EH (cell line): ENCODE results near the gene C14orf119.

ENCODE experiments used
- DNase-seq: peaks from one replicate; pipeline ENCODE4 v3.0.0-alpha.2; 2015; ENCODE audit warnings: low read depth

The C14orf119 gene

DNA sequence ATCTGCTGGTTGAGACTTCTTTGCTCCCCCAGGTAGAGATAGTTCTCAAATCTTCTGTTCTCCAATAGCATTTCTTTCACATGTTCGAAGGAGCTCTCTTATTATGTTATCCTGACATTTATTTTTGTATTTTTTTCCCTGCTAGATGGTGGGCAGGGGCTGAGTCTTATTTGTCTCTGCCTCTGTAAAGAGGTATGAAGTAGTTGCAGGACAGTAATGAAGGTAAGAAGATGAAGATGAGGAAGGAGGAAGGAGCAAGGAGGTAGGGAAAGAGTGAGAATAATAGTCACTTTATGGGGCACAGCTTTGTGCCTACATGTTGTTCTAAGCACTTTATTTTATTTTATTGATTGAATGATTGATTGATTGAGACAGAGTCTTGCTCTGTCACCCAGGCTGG lies 14.5 kb downstream of the C14orf119 start:
- DNase-seq, result no peak

DNA sequence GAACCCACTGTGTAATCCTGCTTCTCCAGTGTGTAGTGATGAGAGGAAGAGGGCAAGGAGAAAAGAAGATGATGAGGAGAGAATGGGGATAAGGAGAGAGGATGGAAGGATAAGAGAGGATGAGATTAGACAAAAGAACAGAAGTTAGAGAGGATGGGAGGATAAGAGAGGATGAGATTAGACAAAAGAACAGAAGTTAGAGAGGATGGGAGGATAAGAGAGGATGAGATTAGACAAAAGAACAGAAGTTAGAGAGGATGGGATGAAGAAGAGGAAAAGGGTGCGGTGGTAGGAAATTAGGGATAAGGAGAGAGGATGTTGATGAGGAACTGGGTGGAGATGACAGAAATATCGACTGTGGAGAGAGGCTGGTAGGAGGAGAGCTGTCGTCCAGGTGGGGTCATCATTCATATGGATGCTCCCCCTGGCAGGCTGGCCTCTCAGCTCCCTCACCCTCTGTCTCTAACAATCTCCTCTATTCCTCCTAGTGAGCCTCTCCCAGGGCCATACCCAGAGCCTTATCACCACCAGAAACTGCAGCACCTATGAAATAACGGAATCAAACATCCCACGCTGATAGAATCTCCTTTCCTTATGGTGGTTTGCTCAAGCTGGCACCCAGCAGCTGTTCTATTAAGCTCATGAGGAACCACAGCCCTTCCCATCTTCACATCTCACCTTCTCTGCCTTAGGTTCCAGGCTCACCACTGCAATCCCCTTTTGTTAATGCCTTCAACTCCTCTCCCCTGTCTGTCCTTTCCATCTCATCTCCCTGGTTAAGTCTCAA lies 15.5 kb downstream of the C14orf119 start:
- no peak for DNase-seq

DNA sequence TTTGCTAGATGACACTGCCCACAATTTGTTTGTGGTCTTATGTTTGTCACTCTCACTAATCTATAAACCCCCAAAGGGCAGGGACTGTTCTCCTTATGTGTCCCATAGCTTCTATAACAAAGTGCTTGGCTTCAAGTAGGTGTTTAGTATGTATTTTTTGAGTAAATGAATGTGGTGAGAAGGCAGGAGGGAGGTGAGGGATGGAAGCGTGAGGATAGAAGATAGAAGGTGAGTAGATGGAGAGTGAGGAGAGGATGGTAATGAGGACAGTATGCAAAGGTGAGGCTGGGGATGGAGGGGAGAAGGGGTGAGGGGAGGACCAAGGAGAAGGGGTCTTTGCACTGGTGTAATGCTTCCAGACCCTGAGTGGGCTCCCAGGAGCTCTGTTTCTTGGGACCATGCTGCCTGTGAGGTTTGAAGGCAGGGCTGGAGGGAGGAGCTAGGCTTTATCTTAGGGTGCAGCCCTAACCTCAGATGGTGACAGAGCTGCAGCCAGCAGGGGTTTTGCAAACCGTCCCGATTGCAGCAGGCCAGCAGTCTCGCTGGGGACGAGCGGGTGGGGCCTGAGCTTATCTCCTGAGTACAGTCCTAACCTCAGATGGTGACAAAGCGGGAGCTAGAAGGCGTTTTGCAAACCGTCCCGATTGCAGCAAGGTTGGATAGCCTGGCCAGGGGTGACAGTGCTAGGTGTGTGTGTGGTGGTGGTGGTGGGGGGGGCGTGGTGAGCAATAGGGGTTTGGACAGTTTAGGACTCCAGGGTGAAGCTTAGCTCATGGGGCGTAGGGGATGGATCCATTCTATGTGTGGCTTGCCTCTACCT lies 17.3 kb downstream of the C14orf119 start:
- DNase-seq, result no peak

DNA sequence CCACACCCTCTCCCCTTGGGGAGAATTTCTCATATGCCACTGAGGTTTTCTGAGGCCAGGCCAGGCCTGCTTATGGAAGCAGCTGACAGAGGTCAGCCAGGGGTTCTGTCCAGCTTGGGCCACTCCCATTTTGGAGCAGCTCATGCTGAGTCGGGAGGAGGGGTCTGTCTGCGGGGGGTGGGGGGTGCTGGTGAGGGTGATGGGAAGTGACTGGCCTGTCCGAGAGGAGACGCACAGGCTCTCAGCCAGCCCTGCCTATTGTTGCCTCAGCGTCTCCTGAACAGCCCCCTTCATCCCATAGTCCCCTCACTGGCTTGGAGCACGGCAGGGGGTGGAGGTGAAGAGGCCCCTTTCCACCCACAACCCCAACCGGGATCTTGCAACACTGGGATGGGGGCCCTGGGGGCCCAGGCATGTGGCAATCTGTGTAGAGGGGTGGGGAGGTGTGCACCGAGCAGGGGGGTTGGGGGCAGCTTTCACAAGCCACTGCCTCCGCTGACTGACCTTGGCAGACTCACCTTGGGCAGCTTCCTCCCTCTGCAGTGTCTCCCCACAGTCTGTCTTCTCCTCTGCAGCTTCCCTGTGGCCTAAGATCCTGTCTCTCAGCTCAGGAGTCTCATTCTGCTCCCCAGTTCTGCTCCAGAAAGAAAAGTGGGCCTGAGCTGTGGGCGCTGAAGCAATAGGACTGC lies 18.3 kb downstream of the C14orf119 start:
- DNase-seq, result peak; percentile 44

DNA sequence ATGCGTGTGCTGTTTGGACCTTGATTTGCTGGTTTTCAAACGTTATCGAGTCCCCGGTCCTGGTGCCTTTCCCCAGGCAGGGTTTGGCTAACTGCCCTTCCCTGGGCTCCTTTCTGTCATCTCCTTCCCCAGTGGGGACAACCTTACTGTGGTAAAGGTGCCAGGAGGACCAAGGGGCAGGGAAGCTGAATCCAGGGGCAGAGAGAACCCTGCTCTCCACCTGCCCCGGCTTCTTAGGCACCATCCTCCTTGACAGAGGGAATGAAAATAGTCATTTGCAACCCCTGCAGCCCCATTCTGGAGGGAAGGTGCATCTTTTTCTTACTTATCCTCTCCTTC lies 18.8 kb downstream of the C14orf119 start:
- DNase-seq, result no peak

DNA sequence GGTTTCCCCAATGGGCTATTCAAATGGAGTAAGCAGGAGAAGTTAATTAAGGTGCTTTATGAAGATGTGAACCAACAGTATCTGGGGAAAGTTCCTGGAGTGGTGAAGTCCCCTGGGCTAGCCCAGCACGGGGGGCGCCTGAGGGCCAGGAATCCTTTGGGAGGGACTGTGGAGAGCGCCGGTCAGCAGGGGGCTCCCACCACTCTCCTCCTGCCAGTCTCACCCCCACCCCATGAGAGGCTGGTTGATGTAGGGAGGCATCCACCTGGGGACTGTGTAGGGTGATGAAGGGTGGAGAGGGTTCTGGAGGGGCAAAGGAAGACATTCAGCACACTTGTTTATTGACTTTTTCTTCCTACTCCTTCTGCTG lies 19.3 kb downstream of the C14orf119 start:
- DNase-seq, result no peak

DNA sequence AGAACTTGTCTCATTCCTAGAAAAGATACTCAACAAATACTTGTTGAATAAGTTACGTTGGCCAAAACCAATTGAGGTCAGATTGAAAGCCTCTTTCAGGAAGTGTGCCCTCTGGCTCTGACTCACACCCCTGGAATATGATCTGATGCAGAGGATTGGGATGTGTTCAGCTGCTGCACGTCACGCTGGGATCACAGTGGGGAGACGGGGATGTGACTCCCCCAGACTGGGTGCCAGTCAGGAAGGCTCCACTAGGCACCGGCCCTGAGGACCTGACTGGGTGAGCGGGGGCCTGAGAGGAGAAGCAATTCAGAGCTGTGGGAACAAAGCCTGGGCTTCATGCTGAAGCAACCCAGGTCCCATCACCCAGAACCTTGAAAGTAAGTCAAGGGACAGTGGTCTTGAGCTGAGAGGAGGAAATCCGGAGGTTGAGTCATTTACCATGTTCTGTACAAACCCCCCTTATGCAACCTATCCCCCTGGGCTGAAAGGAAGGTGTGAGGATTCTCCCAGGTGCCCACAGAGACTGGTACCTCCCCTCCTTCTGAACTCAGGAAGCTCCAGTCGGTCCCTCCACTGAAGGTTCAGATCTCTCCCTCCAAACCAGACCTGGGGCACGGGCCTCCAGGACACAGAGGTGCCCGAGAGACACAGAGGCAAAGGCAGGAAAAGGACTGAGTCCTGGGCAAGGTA lies 19.9 kb downstream of the C14orf119 start:
- peak; percentile 99 for DNase-seq

DNA sequence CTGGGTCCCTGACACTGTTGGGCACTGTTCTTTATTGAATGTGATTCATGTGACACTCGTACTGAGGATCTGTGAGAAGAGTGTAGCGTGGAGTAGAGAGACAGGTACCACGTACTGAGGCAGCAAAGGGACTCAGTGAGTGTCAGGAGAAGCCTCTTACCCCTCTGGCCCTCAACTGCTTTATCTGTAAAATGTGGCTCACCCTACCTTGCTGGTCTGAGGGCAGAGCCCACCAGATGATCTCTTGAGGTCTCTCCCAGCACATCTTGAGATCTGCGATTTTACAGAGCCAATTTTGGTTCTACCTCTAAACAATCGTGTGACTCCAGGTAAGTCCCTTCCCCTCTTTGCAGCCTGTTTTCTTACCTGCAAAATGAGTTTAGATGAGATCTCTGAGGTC lies 20.6 kb downstream of the C14orf119 start:
- DNase-seq, result no peak

DNA sequence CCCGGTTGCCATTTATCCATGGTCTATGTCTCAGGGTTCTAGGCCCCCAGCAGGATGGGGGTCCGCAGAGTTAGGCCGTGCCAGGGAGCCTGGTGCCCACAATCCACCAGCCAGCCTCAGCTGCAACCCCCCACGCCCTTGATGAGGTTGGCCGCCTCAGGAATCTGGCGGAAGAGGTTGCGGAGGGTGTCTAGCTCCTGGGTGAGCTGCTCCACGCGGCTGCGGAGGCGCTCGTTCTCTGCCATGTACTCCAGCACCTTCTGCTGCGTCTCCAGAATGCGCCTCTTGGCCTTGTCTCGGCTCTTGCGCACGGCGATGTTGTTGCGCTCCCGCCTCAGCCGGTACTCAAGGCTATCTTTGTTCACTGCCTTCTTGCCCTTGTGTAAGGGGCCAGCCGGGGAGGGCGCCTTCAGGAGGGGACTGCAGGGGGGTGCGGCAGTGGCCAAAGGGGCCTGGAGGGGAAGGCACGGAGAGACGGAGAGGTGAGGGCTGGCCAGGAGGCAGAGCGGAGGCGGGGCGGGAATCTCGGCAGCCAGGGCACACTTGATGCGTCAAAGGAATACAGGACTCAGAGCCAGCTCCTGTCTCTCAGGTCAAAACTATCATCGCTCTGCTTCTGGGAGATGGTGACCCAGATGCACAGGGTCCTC lies 22.2 kb downstream of the C14orf119 start:
- no peak for DNase-seq

DNA sequence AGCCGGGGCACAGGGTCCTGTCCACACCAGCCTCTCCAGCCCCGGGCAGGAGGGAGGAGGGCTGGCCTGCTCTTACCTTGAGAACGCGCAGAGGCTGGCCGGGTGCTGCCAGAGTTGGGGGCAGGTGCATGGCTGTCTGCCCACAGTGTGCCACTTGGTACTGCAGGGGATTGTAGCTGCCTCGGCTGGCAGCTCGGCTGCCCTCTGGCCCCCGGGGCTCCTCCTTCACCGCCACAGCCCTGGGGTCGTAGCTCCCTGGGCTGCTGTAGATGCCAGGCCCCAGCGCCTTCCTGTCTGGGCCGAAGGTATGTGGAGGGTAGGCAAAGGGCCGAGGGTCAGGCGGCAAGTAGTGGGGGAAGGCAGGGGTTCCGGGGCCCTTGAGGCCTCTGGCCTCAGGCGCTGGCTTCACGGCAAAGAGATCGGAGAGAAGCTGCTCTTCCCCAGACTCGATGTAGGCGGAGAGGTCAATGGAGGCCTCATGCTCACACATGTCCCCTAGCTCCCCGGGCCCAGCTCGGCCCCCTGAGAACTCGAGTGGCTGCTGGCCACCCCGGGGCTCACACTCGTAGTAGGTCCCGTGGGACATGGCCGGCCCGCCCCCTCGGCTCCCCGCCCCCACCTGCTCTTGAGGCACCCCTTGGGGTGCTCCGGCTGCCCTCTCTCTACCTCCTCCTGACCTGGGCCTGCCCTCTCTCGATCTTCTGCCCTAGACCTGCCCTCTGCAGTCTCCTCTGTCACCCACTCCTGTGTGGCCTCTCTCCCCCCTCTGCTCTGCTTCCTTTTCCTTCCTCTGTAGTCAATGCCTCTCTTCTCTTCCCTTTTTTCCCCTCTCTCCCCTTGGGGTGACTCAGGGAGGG lies 23.4 kb downstream of the C14orf119 start, which contains the start of gene CEBPE:
Gene CEBPE, minus strand, starts transcription at position 750 of the 857 bp plus-strand sequence. Its CDS starts 164 bp downstream, at position 586.
- DNase-seq, result no peak

DNA sequence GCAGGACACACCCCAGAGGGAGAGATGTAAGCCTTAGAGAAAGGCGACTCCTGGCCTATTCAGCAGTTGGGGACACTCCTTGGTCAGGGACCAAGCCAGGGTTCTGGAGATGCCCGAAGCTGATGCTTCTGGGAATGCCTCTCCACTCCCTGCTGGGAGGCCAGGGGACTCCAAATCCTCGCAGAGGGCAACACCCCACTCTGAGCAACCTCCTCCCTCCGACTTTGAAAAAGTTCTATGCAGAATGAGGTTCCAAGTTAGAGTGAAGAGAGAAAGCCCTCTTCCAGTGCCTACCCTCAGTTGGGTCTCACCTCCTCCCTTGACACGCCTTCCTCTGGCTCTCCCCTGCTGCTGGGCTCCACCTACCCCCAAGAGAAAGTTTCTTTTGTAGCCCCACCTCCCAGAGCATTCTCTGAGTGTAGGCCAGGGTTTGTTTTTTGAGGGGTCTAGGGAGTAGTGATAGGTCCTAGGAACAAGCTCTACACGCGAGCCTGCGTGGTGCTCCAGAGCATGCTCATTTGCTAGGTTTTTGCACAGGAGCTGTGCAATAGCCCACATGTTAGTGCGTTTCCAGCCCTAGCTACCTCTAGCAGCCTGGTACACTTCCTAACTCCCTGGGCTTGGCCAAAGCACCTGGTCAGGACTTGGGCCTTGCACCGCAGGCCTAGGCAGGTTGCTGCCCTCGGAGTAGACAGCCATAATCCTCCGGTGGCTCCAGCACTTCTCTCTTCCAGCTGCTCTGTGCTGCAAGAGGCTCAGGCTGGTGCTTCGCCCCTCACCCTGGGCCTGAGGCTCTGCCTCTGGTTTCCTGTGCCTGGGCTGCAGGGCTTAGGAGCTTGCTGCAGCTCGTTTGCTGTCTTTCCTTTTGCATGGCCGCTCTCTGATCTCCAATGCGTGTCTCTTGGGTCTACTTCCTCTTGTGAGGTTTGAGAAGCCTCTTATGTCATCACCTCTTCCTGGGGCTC lies 24.3 kb downstream of the C14orf119 start:
- no peak for DNase-seq

DNA sequence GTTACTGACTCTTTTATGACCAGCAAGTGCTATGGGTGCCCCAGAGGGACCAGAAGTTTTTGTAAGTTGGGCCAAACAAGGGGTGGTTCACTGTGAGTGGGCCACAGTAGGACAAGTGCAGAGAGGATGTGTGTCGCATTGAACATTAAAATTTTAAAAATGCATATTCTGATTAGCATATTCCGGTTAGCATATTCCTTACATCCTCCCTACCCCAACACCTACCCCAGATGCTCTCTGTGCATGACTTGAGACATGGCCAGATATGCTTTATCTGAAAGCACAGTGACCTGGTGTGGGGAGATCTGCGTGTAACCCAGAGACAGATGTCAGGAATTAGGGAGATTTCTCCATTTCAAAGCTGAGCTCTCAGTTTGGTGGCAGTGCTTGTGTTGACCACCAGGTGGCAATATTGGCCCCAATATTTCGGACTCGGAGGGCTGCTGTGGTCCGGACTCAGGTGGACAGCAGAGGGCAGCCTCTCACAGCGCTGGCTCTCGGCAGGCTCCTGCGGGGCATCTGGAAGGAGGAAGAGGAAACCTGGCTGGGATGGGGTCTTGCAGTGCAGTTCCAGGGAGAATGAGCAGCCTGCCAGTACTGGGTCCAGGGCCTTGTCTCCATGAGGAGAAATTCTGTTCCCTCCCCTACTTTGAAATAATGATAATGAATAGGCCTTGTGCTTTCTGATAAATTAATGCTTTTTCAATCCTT lies 25.4 kb downstream of the C14orf119 start:
- peak; percentile 85 for DNase-seq

DNA sequence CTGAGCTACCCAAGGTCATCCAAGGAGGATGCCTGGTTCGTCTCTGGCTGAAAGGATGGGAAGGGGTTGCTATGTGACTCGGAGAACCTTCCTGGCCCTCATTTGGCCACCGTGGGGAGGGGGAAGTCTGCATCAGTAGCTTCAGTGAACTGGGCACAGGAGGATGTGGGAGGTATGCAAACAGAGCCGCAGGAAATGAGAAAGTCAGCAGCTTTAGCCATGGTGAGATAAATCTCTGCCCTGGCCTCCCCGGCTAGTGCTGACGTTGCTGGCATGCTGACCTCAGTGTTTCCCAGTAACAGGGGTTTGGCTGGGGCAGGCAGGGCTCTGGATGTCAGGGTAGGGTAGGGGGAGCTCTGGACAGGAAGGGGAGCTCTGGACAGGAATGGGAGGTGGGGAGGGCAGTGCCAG lies 26.1 kb downstream of the C14orf119 start:
- DNase-seq, result peak; percentile 61

DNA sequence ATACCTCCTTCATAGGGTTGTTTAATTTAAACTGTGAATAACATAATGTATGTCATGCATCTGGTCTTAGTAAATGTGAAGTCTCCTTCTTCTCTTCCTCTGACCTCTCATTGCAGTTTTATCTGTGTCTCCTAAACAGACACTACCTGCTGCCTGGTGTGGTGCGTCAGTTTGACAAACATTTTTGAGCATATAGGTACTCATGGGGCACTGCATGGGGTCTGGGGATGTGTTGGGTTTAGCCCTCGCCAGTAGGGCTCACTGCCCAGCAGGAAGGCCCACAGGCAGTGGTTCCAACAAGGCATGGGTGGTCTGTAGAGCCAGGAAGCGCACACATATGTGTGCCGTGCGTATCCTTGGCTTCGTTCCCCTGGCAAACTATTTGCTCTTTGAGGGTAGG lies 26.8 kb downstream of the C14orf119 start:
- no peak for DNase-seq

DNA sequence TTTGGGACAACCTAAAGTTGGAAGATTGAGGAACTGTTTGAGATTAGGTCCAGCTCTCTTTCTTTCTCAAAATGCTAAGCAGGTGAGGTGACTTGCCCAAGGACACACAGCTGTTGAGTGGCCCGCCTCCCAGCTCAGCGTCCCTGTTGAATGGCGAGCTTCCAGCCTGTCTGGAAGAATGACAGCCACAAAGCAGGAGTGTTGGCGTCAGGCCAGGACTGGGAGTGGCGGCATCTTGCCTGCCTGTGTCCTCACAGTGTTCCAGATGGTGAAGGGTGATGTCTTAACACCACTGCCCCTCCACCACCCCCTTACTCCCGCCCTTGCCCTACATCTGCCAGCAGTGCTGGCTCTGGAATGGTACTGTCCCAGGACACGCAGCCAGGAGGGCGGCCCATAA lies 28.1 kb downstream of the C14orf119 start:
- DNase-seq, result peak; percentile 21

DNA sequence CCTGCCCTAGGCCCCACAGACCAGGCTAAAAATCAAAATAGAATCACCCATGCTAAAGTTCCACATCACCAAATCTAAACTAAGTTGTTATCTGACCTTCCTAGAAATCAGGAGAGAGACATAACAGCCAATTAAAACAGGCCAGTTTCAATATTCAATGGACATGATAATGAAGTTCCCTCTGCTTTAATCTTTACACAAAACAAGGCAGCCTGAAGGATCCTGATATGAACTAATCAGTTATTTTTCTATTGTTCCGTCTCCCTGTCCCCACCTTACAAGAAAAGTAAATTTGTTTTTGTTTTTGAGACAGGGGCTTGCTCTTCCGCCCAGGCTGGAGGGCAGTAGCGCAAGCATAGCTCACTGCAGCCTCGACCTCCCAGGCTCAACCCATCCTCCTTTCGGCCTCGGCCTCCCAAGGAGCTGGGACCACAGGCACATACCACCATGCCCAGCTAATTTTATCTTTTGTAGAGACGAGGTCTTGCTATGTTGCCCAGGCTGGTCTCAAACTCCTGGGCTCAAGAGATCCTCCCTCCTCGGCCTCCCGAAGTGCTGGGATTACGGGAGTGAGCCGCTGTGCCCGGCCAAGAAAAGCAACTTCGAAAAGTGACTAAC lies 29.1 kb downstream of the C14orf119 start:
- no peak for DNase-seq

DNA sequence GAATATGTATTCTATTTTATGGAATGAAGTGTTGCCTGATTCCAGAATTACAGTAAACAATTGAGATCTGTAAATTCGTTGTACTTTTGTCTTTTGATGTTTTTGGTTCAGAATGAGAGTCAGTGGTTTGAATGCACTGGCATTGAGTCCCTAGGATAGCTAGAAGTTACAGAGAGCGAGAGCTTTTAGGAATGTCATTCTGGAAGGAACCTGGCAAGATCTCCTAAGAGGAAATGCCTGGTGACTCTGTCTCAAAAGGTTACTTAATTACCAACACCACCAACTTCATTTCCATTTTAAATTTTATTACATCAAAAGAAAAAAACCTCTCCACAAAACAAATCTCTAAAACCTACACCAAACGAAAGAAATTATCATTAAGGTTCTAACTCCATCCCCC lies 29.7 kb downstream of the C14orf119 start:
- DNase-seq, result peak; percentile 29

DNA sequence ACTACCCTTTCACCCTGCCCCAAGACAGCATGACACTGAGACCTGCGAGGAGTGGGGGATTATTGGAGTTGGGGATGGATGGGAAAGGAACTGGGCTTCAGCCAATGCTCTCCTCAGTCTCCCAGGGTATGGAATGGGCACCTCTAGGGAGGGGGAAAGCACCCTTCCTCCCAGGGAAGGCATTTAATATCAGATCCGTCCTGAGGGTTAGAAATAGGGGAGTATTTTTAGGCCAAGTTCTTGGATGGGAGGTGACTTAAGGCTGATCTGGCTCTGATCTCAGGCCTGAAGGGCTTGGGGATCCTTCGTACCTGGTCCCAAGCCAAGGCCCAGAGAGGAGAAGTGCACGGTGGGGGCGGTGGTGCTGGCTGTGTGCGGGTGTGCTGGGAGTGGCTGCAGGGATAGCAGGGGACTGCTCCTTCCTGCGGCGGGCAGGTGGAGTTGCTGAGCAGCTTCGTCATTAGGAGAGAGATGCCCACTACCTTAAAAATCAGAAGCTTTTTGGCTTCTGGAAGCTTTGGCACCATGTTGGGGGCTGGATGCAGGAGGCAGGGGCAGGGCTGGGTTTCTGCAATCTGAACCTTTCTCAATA lies 30.7 kb downstream of the C14orf119 start:
- DNase-seq, result no peak
